Loucy (cell line): Measurements from ENCODE around the gene MALRD1.

Experiments
- CTCF ChIP-seq: fragments of 200-600 bp; sonication (generic); conservative IDR thresholded peaks from 2 replicates; pipeline ENCODE4 v1.5.1; 2014; ENCODE audit warnings: mild to moderate bottlenecking, antibody characterized with exemption, low read length
- EZH2phosphoT487 ChIP-seq: fragments of 200-600 bp; IDR thresholded peaks from 2 replicates; pipeline ENCODE4 v1.6.1; 2018; ENCODE audit warnings: antibody characterized with exemption, mild to moderate bottlenecking, moderate library complexity, borderline replicate concordance

DNA sequence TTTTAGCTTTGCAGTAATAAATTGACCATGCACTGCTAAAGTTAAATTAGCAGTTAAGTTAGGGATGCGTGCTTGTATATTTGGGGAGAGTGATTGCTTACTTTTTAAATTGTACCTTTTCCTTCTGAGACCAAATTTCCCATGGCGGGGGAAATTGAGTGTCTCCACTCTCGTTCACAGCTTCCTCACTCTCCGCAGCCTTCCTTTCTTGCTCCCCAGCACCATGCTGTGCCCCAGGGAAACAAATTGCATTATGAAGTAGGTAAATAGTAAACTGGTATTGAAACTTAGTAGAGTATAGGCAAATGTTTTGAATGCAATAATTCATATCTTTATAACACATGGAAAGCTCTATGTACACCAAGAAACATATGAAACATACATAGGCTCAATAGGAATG, 85.4 kb downstream of the MALRD1 start:
- no peak for TF ChIP-seq CTCF
- TF ChIP-seq EZH2phosphoT487 = no peak
